GM18505 (cell line): ENCODE data around the gene DAND5.

Experiments used
- ATAC-seq: cut with Tn5 transposase; IDR thresholded peaks from one replicate; pipeline ENCODE4 v1.9.1; 2021; ENCODE audit not compliant: unreplicated experiment
- POLR2A ChIP-seq: IDR thresholded peaks from 4 replicates; pipeline ENCODE4 v1.6.1; 2011; ENCODE audit warnings: borderline replicate concordance; ENCODE audit not compliant: insufficient read depth, insufficient read length; ENCODE audit errors: extremely low read depth

Gene DAND5

GRCh38 chr19:12997179-12997966, 28.0 kb downstream of the DAND5 start:
- TF ChIP-seq POLR2A: no peak
- no peak for ATAC-seq

GRCh38 chr19:12997967-12998940, 28.9 kb downstream of the DAND5 start:
- no peak for ATAC-seq
- TF ChIP-seq POLR2A: no peak

GRCh38 chr19:13001166-13001501, 31.8 kb downstream of the DAND5 start:
- no peak for ATAC-seq
- no peak for TF ChIP-seq POLR2A

GRCh38 chr19:13001502-13002165, 32.3 kb downstream of the DAND5 start:
- TF ChIP-seq POLR2A: no peak
- no peak for ATAC-seq

GRCh38 chr19:13002166-13002898, 33.0 kb downstream of the DAND5 start:
- TF ChIP-seq POLR2A: no peak
- no peak for ATAC-seq

- TF ChIP-seq POLR2A: no peak
- no peak for ATAC-seq
Measured at GRCh38 chr19:13003081-13003480, 33.7 kb downstream of the DAND5 start.

- no peak for TF ChIP-seq POLR2A
- no peak for ATAC-seq
Measured at GRCh38 chr19:13004273-13004672, 34.9 kb downstream of the DAND5 start.

- no peak for ATAC-seq
- no peak for TF ChIP-seq POLR2A
Measured at GRCh38 chr19:13005253-13005652, 35.9 kb downstream of the DAND5 start.

GRCh38 chr19:13005861-13006370, 36.5 kb downstream of the DAND5 start:
- ATAC-seq: no peak
- no peak for TF ChIP-seq POLR2A

- ATAC-seq: no peak
- TF ChIP-seq POLR2A: no peak
Measured at GRCh38 chr19:13006431-13007281, 37.3 kb downstream of the DAND5 start.

GRCh38 chr19:13007292-13008045, 38.1 kb downstream of the DAND5 start:
- ATAC-seq: no peak
- TF ChIP-seq POLR2A: no peak
